HG03108 (cell line): ENCODE measurements around the gene CPNE1.
"Not testable (repeated sequence)": the region's sequence is repeated elsewhere in the genome, so short reads cannot be mapped to it uniquely, and the experiment has no call there.

Experiments
- ATAC-seq: cut with Tn5 transposase; IDR thresholded peaks from one replicate; pipeline ENCODE4 v1.9.1; 2021; ENCODE audit warnings: moderate library complexity; ENCODE audit not compliant: unreplicated experiment

The CPNE1 gene

GRCh38 chr20:35664466-35665206 lies at the start of gene CPNE1, which contains the start of gene RBM12:
CPNE1 (minus strand) TSS chr20:35664900; CDS start chr20:35632923, 31,977 bp downstream.
RBM12 (minus strand) TSS chr20:35664900; CDS start chr20:35655322, 9,578 bp downstream.
- ATAC-seq = peak; percentile 78

DNA sequence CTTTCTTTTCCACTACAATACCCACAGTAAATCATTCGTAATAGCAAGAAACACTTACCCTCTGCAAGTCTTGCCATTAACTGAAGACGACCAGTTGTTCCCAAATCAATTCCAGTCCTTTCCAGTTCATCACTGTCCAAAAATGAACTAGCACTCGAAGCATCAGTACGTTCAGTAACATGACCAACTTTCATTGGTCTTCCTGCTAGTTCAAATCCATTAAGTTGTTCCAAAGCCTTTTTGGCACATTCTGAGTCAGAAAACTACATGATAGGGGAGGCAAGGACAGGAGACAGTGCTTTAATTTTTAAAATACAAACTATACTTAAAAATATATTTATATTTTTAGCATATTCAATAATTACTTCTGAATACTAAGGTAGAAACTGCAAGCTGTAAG lies 49.4 kb upstream of the CPNE1 start:
- ATAC-seq = no peak

DNA sequence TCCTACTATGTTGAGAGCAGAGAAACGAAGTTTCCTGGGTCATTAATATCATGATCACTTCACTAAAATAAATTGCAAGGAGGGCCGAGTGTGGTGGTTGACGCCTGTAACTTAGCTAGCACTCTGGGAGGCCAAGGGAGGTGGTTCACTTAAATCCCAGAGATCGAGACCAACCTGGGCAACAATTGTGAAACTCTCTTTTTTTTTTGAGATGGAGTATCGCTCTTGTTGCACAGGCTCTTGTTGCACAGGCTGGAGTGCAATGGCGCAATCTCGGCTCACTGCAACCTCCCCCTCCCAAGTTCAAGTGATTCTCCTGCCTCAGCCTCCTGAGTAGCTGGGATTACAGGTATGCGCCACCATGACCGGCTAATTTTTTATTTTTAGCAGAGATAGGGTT lies 48.4 kb upstream of the CPNE1 start:
- not testable (repeated sequence) for ATAC-seq

GRCh38 chr20:35711588-35712209 lies 47.0 kb upstream of the CPNE1 start:
- ATAC-seq = no peak

DNA sequence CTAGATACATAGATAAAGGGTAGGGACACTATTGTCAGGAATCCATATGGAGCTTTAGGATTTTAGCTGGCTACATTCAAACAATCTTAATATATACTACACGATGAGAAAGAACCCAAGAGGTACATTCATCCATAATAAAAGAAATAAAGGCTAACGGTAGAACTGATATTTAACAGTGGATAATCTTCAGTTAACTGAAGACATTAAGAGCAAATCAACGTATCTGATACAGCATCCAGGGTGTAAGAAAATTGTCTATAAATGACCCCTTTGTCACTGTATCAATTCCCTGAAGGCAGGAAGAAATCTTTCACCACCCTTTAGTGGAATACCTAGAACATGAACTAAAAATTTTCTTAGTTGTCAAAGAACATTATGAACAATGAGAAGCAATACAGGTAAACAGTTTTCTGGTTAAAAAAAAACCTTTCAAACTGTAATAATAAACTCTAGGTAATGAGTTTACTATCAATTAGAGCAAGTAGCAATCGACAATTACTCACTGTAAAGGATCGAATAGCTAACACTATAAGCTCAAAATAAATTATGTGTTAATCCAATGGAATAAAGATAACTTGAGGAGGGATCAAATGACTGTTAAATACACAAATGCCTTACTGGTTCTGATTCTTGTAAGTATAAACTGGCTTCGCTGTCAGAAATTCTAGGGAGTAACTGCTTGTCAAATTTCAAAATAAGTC lies 46.3 kb upstream of the CPNE1 start:
- ATAC-seq = no peak

- no peak for ATAC-seq
Measured at GRCh38 chr20:35710039-35710438, 45.3 kb upstream of the CPNE1 start.

DNA sequence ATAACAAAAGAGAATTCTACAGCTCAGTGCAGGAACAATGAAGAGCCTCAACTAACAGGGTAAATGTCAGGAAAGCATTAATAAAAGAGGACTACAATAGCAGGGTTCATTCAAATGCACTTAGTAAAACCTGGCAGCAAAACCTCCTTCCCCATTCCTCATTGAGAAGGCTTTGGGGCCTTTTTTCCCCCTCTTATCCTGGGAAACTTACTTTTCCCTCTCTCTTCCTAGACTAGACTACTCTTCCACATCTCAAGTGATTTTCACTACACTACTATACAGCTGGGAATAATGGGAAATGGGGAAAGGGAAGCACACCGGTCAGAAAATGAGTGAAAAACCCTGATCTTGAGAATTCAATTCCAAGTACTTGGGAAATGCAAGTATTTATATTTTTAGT lies 44.6 kb upstream of the CPNE1 start:
- no peak for ATAC-seq

GRCh38 chr20:35708502-35708901 lies 43.8 kb upstream of the CPNE1 start:
- ATAC-seq = no peak

DNA sequence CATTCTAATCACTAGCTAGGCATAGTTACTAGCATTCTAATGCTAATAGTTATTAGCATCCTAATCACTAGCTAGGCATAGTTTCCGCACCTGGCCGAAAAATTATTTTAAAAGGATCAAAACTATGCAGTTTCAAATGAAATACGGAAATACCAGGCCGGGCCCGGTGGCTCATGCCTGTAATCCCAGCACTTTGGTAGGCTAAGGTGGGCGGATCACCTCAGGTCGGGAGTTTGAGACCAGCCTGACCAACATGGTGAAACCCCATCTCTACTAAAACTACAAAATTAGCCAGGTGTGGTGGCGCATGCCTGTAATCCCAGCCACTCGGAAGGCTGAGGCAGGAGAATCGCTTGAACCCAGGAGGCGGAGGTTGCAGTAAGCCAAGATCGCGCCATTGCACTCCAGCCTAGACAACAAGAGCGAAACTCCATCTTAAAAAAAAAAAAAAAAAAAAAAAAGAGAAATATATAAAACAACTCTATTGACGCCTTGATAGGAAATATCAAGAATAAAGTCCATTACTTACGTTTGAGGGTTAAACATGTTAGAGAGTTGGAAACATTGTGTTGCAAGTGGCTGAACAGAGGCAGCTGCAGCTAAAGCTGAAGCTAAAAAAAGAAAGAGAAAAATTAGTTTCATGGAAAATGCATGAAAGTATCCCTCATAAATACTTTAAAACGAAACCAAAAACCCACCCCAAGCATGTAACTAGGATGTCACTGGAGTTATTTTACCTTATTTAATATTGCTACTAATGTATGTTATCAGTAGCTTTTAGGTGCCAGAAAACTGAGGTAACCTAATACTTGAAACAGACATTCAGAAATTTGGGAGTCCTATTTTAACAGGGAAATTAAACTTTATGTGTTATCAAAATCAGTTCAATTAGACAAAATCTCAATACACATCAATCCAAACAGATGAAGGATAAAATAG lies 42.2 kb upstream of the CPNE1 start:
- not testable (repeated sequence) for ATAC-seq

GRCh38 chr20:35705894-35706293 lies 41.2 kb upstream of the CPNE1 start:
- not testable (repeated sequence) for ATAC-seq

- ATAC-seq = no peak
Measured at GRCh38 chr20:35704514-35705261, 40.0 kb upstream of the CPNE1 start.

- ATAC-seq = no peak
Measured at GRCh38 chr20:35702824-35703695, 38.4 kb upstream of the CPNE1 start.

GRCh38 chr20:35702051-35702823 lies 37.5 kb upstream of the CPNE1 start:
- no peak for ATAC-seq

- ATAC-seq = no peak
Measured at GRCh38 chr20:35700625-35701148, 36.0 kb upstream of the CPNE1 start.

- no peak for ATAC-seq
Measured at GRCh38 chr20:35699957-35700624, 35.4 kb upstream of the CPNE1 start.

GRCh38 chr20:35699127-35699956 lies 34.6 kb upstream of the CPNE1 start, which contains the start of the genes NFS1 and ROMO1:
NFS1 (minus strand) TSS chr20:35699352; CDS start chr20:35699288, 64 bp downstream.
ROMO1 (plus strand) TSS chr20:35699405; CDS start chr20:35699633, 228 bp downstream.
- peak; percentile 77 for ATAC-seq
